GM12878 (cell line): ENCODE data around the gene CTNNA2.

Experiments used
- CTCF ChIP-seq, 3 experiments: IDR thresholded peaks in 2 of 3; conservative IDR thresholded peaks in 1 of 3; 2 replicates each; pipeline ENCODE4 v1.5.1; 2011; ENCODE audit warnings: low read depth in 3 of 3, low read length in 3 of 3, mild to moderate bottlenecking in 3 of 3, control low read depth in 2 of 3, moderate library complexity in 2 of 3, inconsistent platforms in 1 of 3, mixed read lengths in 1 of 3; ENCODE audit not compliant: control insufficient read depth in 2 of 3, insufficient read depth in 1 of 3; ENCODE audit errors: extremely low read depth in 1 of 3
- CUX1 ChIP-seq: IDR thresholded peaks from 2 replicates; pipeline ENCODE4 v1.6.1; 2012; ENCODE audit warnings: improper control_type of control experiment, low read depth, low read length; ENCODE audit not compliant: insufficient replicate concordance
- EP300 ChIP-seq, 2 experiments: fragments of 150-350 bp in 1 of 2; IDR thresholded peaks; 2 replicates each; pipeline ENCODE4 v1.6.1; 2011 to 2012; ENCODE audit warnings: low read depth in 2 of 2, low read length in 2 of 2, borderline replicate concordance in 1 of 2, improper control_type of control experiment in 1 of 2, inconsistent platforms in 1 of 2; ENCODE audit not compliant: control insufficient read depth in 1 of 2
- ZSCAN29 ChIP-seq: fragments of 450-650 bp; IDR thresholded peaks from 2 replicates; pipeline ENCODE4 v1.6.1; 2017; ENCODE audit warnings: mild to moderate bottlenecking, moderate library complexity

- TF ChIP-seq CTCF (IDR thresholded peaks at IDR 0.05 in 2 of 3, conservative IDR thresholded peaks at IDR 0.05 in 1 of 3; ENCODE audit: control insufficient read depth in 2 of 3, extremely low read depth in 1 of 3, insufficient read depth in 1 of 3, low read depth in 3 of 3, low read length in 3 of 3) (no peak), CUX1 (no peak), EP300 (IDR thresholded peaks at IDR 0.05; ENCODE audit: borderline replicate concordance in 1 of 2, control insufficient read depth in 1 of 2, low read depth in 2 of 2, low read length in 2 of 2) (no peak), ZSCAN29 (no peak)
Observed at GRCh38 chr2:79711098-79711497, 198.2 kb downstream of the CTNNA2 start.
